ENCODE measurements around the gene ARL6IP1.

ARL6IP1 gene

GRCh38 chr16:18801145-18801972 is at the start of gene ARL6IP1:
ARL6IP1 (minus strand) TSS chr16:18801549; CDS start chr16:18801466, 83 bp downstream.
- peak; percentile 96 to 99 for DNase-seq

- no peak for DNase-seq
These were observed 45.1 kb upstream of the ARL6IP1 start for GRCh38 chr16:18846416-18846815.

DNA sequence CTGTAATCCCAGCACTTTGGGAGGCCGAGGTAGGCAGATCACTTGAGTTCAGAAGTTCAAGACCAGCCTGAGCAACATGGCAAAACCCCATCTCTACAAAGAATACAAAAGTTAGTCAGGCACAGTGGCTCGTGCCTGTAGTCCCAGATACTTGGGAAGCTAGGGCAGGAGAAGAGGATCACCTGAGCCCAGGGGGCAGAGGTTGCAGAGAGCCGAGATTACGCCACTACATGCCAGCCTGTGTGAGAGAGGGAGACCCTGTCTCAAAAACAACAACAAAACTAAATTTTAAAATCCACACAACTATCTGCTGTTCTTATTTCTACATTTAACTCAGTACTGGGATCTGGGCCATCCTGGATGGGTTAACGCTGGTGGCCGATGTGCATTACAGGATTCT is 41.2 kb upstream of the ARL6IP1 start:
- DNase-seq, result no peak

DNA sequence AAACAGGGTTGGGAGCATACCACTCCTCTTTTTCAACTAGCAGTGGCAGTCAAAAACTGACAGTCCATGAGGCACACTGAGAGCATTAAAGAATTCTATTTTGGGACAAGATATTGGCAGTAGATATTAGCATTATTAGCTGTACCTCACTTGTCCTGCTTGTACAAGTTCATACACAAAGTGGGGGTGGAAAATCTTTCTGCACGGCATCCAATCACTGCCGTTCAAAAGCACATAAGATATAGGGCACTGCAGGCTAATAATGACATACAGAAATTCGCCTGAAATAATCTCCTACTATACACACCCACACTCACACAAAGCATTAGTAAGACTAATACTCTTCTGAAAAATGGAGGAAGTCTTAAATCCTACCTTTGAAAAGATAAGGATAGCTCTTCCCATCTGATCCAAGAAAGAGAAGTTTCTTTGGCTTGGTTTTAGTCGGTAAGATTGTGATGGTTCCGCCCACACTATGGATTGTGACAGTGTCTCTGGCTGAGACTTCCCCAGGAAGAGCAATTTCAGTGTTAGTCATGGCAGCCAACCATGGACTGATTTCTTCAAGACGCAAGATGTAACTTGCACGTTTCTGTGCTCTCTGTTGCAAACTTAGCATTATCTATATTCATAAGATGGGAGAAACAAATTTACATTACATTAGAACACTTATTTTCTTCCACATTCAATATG is 40.6 kb upstream of the ARL6IP1 start:
- DNase-seq, result no peak

- DNase-seq, result no peak
These were observed 38.2 kb upstream of the ARL6IP1 start for GRCh38 chr16:18839555-18839954.

DNA sequence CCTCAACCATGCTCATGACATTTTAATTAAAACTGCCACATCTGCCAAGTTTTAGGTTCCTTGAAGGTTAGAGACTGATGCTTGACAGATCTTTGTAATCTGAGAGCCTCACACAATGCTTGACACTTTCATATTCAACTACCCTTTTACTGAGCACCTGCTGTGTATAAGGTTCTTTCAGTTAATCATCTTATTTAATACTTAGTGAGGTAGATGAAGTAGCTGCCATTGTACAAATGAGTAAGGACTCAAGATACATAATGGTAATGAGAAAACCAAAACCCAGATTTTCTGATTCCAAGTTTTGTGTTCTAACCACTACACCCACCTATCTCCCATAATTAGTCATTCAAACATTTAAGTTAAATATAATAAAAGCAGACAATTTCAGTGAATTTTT is 35.4 kb upstream of the ARL6IP1 start:
- no peak for DNase-seq

DNA sequence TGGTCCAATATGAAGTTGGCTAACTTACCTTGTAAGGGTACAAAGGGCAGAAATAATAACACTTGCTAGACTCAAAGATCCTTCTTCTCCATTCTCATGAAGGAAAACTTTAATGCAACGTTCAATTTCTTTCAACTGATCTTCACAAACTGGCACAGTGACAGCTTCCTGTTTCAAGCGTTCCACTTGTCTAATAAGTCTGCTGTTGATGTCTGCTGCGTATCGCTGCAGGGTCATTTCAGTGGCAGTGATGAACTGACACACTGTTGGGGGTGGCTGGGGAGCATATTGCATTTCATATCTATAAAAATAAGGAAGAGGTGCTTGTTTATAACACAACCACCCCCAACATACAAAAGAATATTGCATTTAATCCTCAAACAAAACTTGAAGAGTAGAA is 33.5 kb upstream of the ARL6IP1 start:
- DNase-seq, result no peak

- no peak for DNase-seq
These were observed 32.6 kb upstream of the ARL6IP1 start for GRCh38 chr16:18833707-18834505.

GRCh38 chr16:18832613-18833012 is 31.3 kb upstream of the ARL6IP1 start:
- no peak for DNase-seq

- DNase-seq, result no peak
These were observed 30.7 kb upstream of the ARL6IP1 start for GRCh38 chr16:18832006-18832405.

GRCh38 chr16:18829251-18829650 is 27.9 kb upstream of the ARL6IP1 start:
- DNase-seq, result no peak

DNA sequence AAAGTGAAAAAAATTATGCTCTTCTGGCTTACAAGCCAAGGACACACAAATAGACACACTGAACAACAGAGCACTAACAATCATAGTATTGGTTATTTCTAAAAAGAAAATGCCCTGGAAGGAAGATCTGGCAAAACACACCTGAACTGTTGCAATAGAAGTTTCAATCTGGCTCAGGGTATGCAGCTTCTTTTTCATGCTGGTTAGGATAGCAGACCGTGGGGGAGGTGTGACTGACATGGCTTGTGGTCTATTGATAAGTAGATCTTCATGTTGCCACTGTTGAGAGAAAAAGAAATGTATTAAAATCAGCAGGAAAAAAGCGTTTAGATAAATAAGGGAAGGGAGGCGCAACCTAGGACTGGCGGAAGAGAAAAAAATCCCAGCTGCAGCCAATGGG is 26.5 kb upstream of the ARL6IP1 start:
- no peak for DNase-seq

DNA sequence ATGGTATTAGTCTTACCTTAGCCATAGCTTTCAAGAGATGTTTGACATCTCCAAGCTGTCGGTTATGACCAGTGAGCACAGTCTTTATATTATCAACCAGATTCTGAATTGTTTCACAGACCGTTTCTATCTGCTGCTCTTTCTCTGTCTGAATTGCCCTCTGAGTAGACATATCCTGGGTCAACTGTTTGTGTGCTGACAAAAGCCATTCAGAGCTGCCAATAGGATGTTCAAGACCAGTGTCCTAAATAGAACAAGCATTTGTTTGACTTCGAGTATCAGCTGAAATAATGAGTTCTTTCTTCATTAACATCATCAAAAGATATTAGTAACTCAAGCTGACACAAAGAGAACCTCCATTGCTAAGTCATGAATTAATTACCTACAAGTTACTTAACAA is 14.9 kb upstream of the ARL6IP1 start:
- no peak for DNase-seq

DNA sequence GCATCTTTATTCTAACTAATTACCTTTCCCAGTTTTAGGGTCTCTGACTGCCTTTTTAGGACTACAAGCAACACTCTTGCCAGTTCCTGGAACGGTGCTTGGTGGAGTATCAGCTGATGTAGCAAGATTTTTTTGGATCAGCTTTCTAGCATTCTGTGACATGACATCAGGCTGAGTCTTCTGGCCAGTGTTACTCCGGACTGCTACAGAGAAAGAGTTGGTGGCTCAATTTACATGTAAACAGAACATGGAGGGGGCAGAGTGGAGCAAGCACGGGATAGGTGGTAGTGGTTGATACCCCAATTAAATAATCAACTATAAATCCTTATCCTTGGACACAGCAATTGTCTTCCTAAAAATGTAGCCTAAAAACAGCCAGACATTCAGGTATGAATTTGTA is 10.6 kb upstream of the ARL6IP1 start:
- no peak for DNase-seq

DNA sequence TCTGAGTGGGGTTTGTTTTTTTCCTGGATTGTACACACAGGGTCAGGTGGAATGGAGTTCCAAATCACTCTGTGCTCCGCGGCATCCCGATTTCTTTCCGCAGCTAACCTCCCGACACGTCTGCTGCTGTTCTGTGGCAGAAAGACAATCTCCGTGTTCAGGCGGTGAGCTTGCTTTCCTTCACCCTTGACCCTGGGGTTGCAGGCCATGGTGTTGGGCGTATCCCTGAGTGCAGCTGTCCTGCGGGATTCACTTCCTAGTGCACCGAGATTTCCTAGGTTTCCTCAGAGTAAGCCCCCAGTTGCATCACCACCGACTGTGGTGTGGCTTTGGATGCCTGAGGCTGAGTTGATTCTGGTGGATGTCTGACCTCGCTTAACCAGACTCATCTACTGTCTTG is 7.8 kb upstream of the ARL6IP1 start:
- no peak for DNase-seq

- no peak for DNase-seq
These were observed 4.0 kb upstream of the ARL6IP1 start for GRCh38 chr16:18805257-18805773.

DNA sequence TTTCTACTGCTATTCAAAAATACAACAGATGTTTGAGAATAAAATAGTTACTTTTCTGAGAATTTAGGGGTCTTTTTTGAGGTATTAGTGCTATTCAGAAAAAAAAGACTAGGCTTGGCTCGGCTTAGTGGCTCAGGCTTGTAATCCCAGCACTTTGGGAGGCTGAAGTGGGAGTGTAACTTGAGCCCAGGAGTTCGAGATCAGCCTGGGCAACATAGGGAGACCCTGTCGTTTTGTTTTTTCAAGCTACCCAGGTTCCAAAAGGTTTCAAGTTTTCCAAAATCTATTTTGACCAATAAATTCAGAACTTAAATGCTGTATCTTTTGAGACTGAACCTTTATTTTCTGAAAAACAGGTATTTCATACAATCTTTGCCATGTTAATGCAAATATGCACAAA is 3.2 kb upstream of the ARL6IP1 start:
- no peak for DNase-seq

DNA sequence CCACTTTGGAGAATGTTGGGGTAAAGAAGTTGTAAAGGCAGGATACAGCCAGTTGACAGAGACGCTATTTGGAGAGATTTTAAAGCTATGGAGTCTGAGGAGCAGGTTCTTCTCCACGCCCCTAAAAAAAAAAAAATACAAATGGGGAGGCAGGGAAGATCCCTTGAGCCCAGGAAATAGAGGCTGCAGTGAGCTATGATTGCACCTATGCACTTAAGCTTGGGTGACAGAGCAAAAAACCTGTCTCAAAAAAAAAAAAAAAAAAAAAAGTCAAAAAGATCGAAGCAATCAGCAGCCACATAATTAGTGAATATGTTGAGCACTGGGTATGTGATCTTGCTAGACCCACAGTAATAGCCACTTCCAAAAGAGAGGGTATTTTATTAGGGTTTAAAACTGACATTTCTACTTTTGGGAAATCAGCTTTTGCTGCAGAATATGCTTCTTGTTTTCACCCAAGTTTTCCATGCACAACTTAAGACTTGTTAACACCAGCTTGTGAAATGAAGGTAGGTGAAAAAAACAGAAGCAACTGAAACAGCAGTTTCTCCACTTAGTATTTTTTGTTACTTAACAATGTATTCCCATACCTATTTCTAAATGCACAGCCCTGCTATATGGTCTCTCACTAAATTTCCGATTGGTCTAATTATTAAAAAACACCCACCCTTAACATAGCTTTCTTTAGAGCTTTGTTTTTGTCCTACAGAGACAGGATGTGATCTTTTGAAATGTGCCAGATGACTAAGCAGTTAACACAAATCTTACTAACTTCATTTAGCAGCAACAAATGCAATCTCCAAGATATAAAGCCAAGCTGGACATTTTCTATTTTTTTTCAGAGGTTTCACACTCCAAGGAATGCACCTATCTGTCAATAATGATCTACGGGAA is 2.5 kb upstream of the ARL6IP1 start:
- no peak for DNase-seq

DNA sequence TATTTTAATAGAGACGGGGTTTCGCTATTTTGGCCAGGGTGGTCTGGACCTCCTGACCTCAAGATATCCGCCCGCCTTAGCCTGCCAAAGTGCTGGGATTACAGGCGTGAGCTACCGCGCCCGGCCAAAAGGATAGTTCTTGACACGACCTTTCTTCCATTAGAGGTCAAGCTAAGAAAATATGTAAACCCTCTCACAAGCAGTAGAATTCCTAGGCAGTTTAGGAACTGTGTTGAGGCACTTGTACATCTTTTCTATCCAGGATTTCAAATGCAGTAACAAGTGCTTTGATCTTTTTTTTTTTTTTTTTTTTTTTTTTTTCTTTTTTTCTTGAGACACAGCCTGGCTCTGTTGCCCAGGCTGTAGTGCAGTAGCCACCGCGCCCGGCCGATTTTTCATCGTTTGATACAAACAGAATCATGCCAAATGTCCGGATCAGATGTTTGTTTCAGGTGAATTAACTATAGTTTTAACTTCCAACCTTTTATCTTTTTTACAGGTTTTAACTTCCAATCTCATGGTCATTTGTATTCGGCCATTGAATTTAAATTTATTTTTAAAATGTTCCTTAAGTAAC is 1.5 kb upstream of the ARL6IP1 start:
- no peak for DNase-seq

GRCh38 chr16:18800775-18801144 is 589 bp downstream of the ARL6IP1 start:
- DNase-seq, result no peak

DNA sequence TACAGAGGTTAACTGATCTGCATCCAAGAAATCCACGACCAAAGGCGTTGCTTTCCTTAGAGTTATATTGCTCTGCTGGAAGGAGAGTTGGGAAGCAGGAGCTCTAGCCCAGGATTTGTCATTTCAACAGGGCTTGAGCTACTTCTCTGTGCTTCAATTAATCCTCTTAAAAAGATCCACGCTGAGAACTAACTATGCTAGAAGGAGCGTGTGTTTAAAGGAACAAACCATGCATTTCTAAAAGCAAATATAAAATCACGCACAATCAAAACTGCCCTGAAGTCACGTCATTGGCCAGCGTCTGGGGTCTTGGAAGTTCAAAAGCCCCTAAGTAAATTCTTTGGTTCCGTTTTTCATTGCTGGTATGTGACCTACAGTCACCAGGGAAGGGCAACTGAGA is 1.1 kb downstream of the ARL6IP1 start:
- DNase-seq, result no peak

GRCh38 chr16:18799500-18799899 is 1.8 kb downstream of the ARL6IP1 start:
- DNase-seq, result no peak
